Liver (tissue), 3 donors: ENCODE measurements around the gene CEL.

ENCODE experiments used
- ATF3 ChIP-seq: IDR thresholded peaks from 2 replicates; pipeline ENCODE4 v1.6.1; 2016; ENCODE audit warnings: antibody characterized with exemption
- CTCF ChIP-seq: fragments of 150-350 bp; IDR thresholded peaks from 2 replicates; pipeline ENCODE4 v1.5.1; 2017; ENCODE audit warnings: improper control_type of control experiment, low read depth, low read length; ENCODE audit not compliant: missing input control
- EGR1 ChIP-seq, 2 donors: IDR thresholded peaks; 2 replicates each; pipeline ENCODE4 v1.6.1; 2016 to 2018; ENCODE audit warnings: antibody characterized with exemption in 2 of 2, low read depth in 2 of 2
- FOXA1 ChIP-seq: IDR thresholded peaks from 2 replicates; pipeline ENCODE4 v1.6.1; 2016; ENCODE audit warnings: antibody characterized with exemption
- FOXA2 ChIP-seq: IDR thresholded peaks from 2 replicates; pipeline ENCODE4 v1.6.1; 2016; ENCODE audit warnings: antibody characterized with exemption
- GABPA ChIP-seq, 2 donors: IDR thresholded peaks in 1 of 2; conservative IDR thresholded peaks in 1 of 2; 2 replicates each; pipeline ENCODE4 v1.6.1; 2016; ENCODE audit warnings: antibody characterized with exemption in 2 of 2, mild to moderate bottlenecking in 1 of 2, moderate library complexity in 1 of 2
- JUND ChIP-seq, 2 donors: IDR thresholded peaks; 2 replicates each; pipeline ENCODE4 v1.6.1; 2016; ENCODE audit warnings: antibody characterized with exemption in 2 of 2
- MAX ChIP-seq: IDR thresholded peaks from 2 replicates; pipeline ENCODE4 v1.6.1; 2016; ENCODE audit warnings: antibody characterized with exemption
- NR2F2 ChIP-seq: IDR thresholded peaks from 2 replicates; pipeline ENCODE4 v1.6.1; 2016; ENCODE audit warnings: antibody characterized with exemption
- RAD21 ChIP-seq, 2 donors: IDR thresholded peaks; 2 replicates each; pipeline ENCODE4 v1.6.1; 2016; ENCODE audit warnings: antibody characterized with exemption in 2 of 2, mild to moderate bottlenecking in 2 of 2
- REST ChIP-seq: IDR thresholded peaks from 2 replicates; pipeline ENCODE4 v1.6.1; 2016; ENCODE audit warnings: antibody characterized with exemption, mild to moderate bottlenecking
- SP1 ChIP-seq: IDR thresholded peaks from 2 replicates; pipeline ENCODE4 v1.6.1; 2018; ENCODE audit warnings: antibody characterized with exemption, mild to moderate bottlenecking
- TAF1 ChIP-seq: conservative IDR thresholded peaks from 2 replicates; pipeline ENCODE4 v1.6.1; 2016; ENCODE audit warnings: antibody characterized with exemption, mild to moderate bottlenecking
- YY1 ChIP-seq: IDR thresholded peaks from 2 replicates; pipeline ENCODE4 v1.6.1; 2016; ENCODE audit warnings: antibody characterized with exemption, mild to moderate bottlenecking
- donor health status: healthy.
- donor health status: healthy.

- no peak for TF ChIP-seq CTCF
- no peak for TF ChIP-seq ATF3
- TF ChIP-seq RAD21 (IDR thresholded peaks at IDR 0.05), result no peak
- no peak for TF ChIP-seq SP1
- no peak for TF ChIP-seq TAF1
- TF ChIP-seq EGR1 (IDR thresholded peaks at IDR 0.05; ENCODE audit: low read depth in 2 of 2), result no peak
- TF ChIP-seq JUND (IDR thresholded peaks at IDR 0.05), result no peak
- TF ChIP-seq MAX, result no peak
- TF ChIP-seq REST, result no peak
- no peak for TF ChIP-seq FOXA2
- TF ChIP-seq YY1, result no peak
- no peak for TF ChIP-seq GABPA (IDR thresholded peaks at IDR 0.05 in 1 of 2, conservative IDR thresholded peaks at IDR 0.05 in 1 of 2)
- no peak for TF ChIP-seq NR2F2
- TF ChIP-seq FOXA1, result no peak
These were observed 37.1 kb downstream of the CEL start for GRCh38 chr9:133098871-133099270.
